A673 (cell line): ENCODE results near the gene NPY4R. TPM values are rescaled to one million over a fixed set of nuclear protein-coding genes. Genes with fewer than 3 reads are reported as not detected.
"Not testable (repeated sequence)": the region's sequence is repeated elsewhere in the genome, so short reads cannot be mapped to it uniquely, and the experiment has no call there.

Experiments used
- BruUV-seq: library from RNA; stranded (reverse); fragments of 400-500 nt; replicated peaks from 2 replicates; lab custom pipeline; 2021; lab: Mats Ljungman, UMichigan
- CTCF ChIA-PET: fragments of 300-600 bp; sonication (Branson Sonifier 250); formaldehyde crosslinking; loops from one replicate; lab custom pipeline; 2022; ENCODE audit warnings: antibody characterized with exemption; lab: Charles Lee
- POLR2A ChIA-PET: fragments of 300-600 bp; sonication (Branson Sonifier 250); formaldehyde crosslinking; loops from one replicate; lab custom pipeline; 2022; ENCODE audit warnings: antibody characterized with exemption; ENCODE audit not compliant: low non-redundant PET; lab: Charles Lee
- DNase-seq: peaks from one replicate; pipeline ENCODE4 v3.0.0-alpha.2; 2015; ENCODE audit warnings: low spot score
- H3K27ac ChIP-seq: fragments of 200-600 bp; sonication (generic); 2 replicates; pipeline ENCODE4 v1.5.1; 2016; ENCODE audit warnings: mixed run types, low read depth, mild to moderate bottlenecking, mixed read lengths, antibody characterized with exemption, low read length; ENCODE audit not compliant: poor library complexity, severe bottlenecking
- H3K27me3 ChIP-seq: fragments of 200-600 bp; sonication (generic); replicated peaks from 2 replicates; pipeline ENCODE4 v1.6.1; 2017; ENCODE audit warnings: mixed run types, low read depth, mild to moderate bottlenecking, mixed read lengths, antibody characterized with exemption, low read length; ENCODE audit not compliant: insufficient read depth, poor library complexity
- H3K36me3 ChIP-seq: fragments of 200-600 bp; sonication (generic); 2 replicates; pipeline ENCODE4 v1.6.1; 2016; ENCODE audit warnings: mixed run types, mild to moderate bottlenecking, mixed read lengths, antibody characterized with exemption, low read length; ENCODE audit not compliant: insufficient read depth, poor library complexity, severe bottlenecking
- H3K4me1 ChIP-seq: fragments of 200-600 bp; sonication (generic); 2 replicates; pipeline ENCODE4 v1.6.1; 2017; ENCODE audit warnings: mixed run types, mild to moderate bottlenecking, mixed read lengths, antibody characterized with exemption, low read length; ENCODE audit not compliant: insufficient read depth, poor library complexity, severe bottlenecking
- H3K4me3 ChIP-seq: fragments of 200-600 bp; sonication (generic); 2 replicates; pipeline ENCODE4 v1.5.1; 2016; ENCODE audit warnings: low read depth, mixed run types, mild to moderate bottlenecking, mixed read lengths, low read length; ENCODE audit not compliant: poor library complexity, severe bottlenecking
- H3K9me3 ChIP-seq: fragments of 200-600 bp; sonication (generic); 2 replicates; pipeline ENCODE4 v1.6.1; 2016; ENCODE audit warnings: mixed run types, low read depth, mild to moderate bottlenecking, mixed read lengths, antibody characterized with exemption, low read length; ENCODE audit not compliant: poor library complexity, severe bottlenecking
- intact Hi-C: fragments of 100-400 bp; cut with micrococcal nuclease; formaldehyde crosslinking; loops from one replicate; pipeline ENCODE4 v1.10.0; 2022; ENCODE audit not compliant: unreplicated experiment
- total RNA-seq: library from RNA; stranded (reverse); gene quantifications from 2 replicates; pipeline ENCODE4 v1.2.3, GENCODE V29; 2021
- TF ChIP-seq, protein P1 (sequence below): fragments of 300-800, 200-600 bp; sonication (generic); conservative IDR thresholded peaks from 2 replicates; pipeline ENCODE4 v1.5.1; 2017; ENCODE audit warnings: low read depth, mild to moderate bottlenecking, antibody characterized with exemption, low read length, moderate library complexity, mixed read lengths

NPY4R gene
- total RNA-seq, 1 experiment from 2014 or later, result not detected

DNA sequence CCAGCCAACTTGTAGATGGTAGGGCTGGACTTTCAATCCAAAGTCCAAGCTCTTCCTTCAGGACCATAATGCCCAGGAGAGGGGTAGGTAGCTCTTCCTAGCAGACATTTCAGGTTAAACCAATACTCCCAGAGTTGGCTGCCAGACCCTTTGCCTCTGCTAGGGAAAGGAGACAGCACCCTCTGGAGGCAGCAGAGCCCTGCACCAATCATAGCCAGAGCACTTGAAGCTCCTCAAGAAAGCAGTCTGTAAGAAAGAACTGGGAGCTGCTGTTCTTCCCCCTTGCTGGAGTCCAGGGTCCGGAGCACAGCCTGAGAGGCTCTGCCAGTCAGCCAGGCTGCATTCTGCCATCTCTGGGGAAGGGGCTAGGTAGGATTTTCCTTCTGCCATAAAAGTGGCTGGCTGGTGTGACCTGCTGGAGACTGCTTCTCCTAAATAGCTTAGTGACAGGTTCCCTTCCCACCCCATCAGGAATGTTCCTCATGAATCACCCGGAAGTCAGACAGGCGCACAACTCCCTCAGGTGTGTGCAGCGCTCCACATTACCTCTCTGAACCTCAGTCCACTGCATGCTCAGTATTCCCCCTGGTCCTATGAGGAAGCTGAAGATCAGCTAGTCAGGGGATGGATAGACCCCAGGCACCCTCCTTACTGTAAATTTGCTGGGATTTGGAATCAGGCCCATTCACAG is 2.5 kb upstream of the NPY4R start:
- POLR2A ChIA-PET, BruUV-seq, H3K4me1 ChIP-seq, H3K27ac ChIP-seq, CTCF ChIA-PET, H3K27me3 ChIP-seq, DNase-seq, H3K36me3 ChIP-seq, intact Hi-C loops, H3K4me3 ChIP-seq, H3K9me3 ChIP-seq: not testable (repeated sequence)
- TF ChIP-seq, protein P1, sequence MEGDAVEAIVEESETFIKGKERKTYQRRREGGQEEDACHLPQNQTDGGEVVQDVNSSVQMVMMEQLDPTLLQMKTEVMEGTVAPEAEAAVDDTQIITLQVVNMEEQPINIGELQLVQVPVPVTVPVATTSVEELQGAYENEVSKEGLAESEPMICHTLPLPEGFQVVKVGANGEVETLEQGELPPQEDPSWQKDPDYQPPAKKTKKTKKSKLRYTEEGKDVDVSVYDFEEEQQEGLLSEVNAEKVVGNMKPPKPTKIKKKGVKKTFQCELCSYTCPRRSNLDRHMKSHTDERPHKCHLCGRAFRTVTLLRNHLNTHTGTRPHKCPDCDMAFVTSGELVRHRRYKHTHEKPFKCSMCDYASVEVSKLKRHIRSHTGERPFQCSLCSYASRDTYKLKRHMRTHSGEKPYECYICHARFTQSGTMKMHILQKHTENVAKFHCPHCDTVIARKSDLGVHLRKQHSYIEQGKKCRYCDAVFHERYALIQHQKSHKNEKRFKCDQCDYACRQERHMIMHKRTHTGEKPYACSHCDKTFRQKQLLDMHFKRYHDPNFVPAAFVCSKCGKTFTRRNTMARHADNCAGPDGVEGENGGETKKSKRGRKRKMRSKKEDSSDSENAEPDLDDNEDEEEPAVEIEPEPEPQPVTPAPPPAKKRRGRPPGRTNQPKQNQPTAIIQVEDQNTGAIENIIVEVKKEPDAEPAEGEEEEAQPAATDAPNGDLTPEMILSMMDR, result 0 out of 2 replicates have a peak, but pooled peaks have one; percentile 20

- BruUV-seq, H3K27ac ChIP-seq, POLR2A ChIA-PET, H3K36me3 ChIP-seq, H3K27me3 ChIP-seq, H3K4me1 ChIP-seq, intact Hi-C loops, H3K9me3 ChIP-seq, CTCF ChIA-PET, DNase-seq, H3K4me3 ChIP-seq: not testable (repeated sequence)
Measured at GRCh38 chr10:46463608-46464007, 2.1 kb downstream of the NPY4R start.

GRCh38 chr10:46462276-46462675 is 3.5 kb downstream of the NPY4R start:
- CTCF ChIA-PET, intact Hi-C loops, H3K4me3 ChIP-seq, H3K4me1 ChIP-seq, H3K27ac ChIP-seq, BruUV-seq, DNase-seq, H3K36me3 ChIP-seq, H3K9me3 ChIP-seq, H3K27me3 ChIP-seq, POLR2A ChIA-PET: not testable (repeated sequence)

GRCh38 chr10:46459579-46459978 is 6.2 kb downstream of the NPY4R start:
- DNase-seq, H3K4me3 ChIP-seq, H3K27ac ChIP-seq, POLR2A ChIA-PET, H3K4me1 ChIP-seq, H3K27me3 ChIP-seq, H3K36me3 ChIP-seq, CTCF ChIA-PET, intact Hi-C loops, BruUV-seq, H3K9me3 ChIP-seq: not testable (repeated sequence)

DNA sequence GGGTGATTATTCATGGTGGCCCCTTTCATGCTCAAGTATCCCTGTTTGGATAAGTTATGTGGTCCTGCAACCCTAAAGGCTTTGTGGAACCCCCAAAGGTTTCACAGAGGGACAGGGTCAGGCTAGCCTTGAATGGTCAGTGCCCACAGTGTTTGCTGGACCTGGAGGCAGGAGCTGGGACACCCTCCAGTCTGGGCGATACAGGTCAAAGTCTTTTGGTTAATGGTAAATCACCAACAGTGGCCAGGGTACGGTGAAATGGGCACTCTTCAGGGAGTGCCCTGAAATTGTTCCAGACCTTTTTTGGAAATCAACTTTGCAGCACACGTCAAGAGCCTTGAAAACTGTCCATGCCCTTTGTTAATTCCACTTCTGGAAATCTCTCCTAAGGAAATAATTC is 8.7 kb downstream of the NPY4R start:
- POLR2A ChIA-PET, H3K27ac ChIP-seq, H3K4me1 ChIP-seq, H3K36me3 ChIP-seq, BruUV-seq, H3K9me3 ChIP-seq, intact Hi-C loops, DNase-seq, H3K27me3 ChIP-seq, CTCF ChIA-PET, H3K4me3 ChIP-seq: not testable (repeated sequence)

GRCh38 chr10:46455992-46456391 is 9.8 kb downstream of the NPY4R start:
- H3K36me3 ChIP-seq, intact Hi-C loops, H3K9me3 ChIP-seq, BruUV-seq, POLR2A ChIA-PET, H3K4me1 ChIP-seq, H3K27ac ChIP-seq, H3K4me3 ChIP-seq, DNase-seq, CTCF ChIA-PET, H3K27me3 ChIP-seq: not testable (repeated sequence)

- POLR2A ChIA-PET, intact Hi-C loops, H3K4me1 ChIP-seq, BruUV-seq, CTCF ChIA-PET, H3K27me3 ChIP-seq, H3K27ac ChIP-seq, DNase-seq, H3K4me3 ChIP-seq, H3K9me3 ChIP-seq, H3K36me3 ChIP-seq: not testable (repeated sequence)
Measured at GRCh38 chr10:46451365-46451764, 14.4 kb downstream of the NPY4R start.
